Measurements from ENCODE around the gene CLK1.
"Not testable (repeated sequence)": the region's sequence is repeated elsewhere in the genome, so short reads cannot be mapped to it uniquely, and the experiment has no call there.

Gene CLK1

DNA sequence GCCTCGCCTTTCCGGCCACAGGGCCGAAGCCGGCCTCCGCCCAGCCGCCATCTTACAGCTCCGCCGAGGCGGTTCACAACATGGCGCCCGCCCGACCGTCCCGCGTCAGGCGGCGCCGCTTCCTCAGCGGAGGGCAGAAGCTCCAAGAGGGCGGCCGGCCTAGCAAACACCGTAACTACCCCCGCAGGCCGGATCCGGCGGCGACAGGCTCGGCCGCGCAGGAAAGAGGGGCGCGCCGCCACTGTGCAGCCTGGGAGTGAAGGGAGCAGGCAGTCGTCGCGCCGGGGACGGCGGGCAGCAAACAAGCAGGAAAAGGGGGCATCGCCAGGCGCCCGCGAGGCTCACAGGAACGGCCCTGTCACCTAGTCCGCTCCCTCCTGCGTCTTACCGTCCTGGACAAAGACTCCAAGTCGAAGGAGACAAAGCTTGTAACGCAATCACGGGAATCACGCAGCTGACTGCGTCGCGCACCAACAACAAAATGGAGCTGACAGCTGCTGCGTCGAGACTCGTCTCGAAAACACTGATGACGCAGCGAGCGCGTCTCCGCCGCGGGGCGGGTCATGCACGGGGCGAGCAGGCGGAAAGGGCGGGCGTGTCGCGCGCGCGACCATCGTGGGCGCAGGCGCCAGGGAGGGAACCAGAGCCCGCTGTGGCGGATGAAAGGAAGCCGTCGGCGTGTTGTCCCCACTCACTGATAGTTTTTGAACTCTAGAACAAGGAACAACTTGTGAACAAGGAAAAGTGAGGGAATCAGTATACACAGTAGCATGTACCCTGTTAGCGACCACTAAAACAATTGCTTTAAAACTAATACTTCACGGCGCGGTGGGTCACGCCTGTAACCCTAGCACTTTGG lies at the start of gene CLK1:
Gene CLK1, minus strand, starts transcription at position 483 of the 859 bp plus-strand sequence. CDS start 2,796 bp downstream, outside the sequence.
- peak; percentile 94 to 97 (median 94) for DNase-seq (ENCODE audit: low read depth in 3 of 3)

GRCh38 chr2:200913654-200914053 lies 49.2 kb upstream of the CLK1 start:
- DNase-seq (ENCODE audit: low read depth in 3 of 3), result no peak

- no peak for DNase-seq (ENCODE audit: low read depth in 3 of 3)
Observed at GRCh38 chr2:200909958-200910357, 45.5 kb upstream of the CLK1 start.

GRCh38 chr2:200905618-200906296 lies 41.3 kb upstream of the CLK1 start:
- peak; percentile 21 to 51 (median 21) for DNase-seq (ENCODE audit: low read depth in 3 of 3)

DNA sequence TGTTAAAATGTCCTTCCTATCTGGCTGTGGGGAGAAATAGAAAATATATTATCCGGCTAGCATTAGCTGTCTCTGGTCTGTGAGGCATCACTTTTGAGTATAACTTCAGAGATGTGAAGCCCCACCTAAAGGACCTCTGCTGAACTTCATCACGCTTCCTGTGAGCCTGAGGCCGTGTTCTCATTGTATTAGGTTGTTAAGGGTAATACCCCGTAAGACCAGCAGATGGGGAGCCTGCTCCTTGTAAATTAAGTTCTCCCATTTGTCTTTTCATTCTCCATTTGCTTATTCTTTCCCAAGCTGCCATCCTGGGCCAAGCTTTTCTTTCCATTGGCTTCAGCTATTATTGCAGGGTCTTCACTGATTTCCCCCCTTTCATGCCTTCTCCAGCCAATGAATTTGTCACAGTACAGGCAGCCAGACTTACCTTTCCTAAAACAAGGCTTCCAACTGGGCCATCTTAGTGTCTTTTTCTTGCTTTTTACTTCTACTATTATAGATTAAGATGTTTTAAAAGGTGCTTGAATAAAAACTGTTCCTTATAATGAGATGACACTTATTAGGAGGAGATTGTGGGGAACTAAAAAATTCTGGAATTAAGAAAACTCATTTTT lies 37.1 kb upstream of the CLK1 start:
- DNase-seq (ENCODE audit: low read depth in 3 of 3), result peak; percentile 38 to 54 (median 45)

DNA sequence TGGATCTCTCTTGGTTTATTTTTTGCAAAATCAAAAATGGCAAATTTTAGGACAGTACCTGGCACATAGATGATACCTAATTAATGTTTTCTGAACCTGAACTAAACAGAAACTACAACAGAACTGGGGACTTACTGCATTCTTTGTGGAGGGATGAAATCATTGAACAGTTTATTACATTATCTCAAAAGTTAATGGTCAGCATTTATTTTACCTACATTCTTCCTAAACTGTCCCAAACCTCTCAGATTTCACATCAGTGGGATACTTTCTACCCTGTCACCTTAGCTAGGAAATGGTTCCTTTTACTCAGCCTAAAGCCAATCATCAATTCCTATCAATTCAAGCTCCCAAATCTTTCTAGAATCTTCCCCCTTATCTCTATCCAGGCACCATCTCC lies 35.0 kb upstream of the CLK1 start:
- DNase-seq (ENCODE audit: low read depth in 3 of 3), result no peak

- DNase-seq (ENCODE audit: low read depth in 3 of 3), result peak; percentile 95 to 97 (median 96)
Observed at GRCh38 chr2:200888704-200889625, 24.5 kb upstream of the CLK1 start, which contains the start of the genes NIF3L1 and PPIL3. Gene NIF3L1, plus strand, starts transcription at chr2:200889371. Its CDS starts 2,573 bp downstream, at chr2:200891944. Gene PPIL3, minus strand, starts transcription at chr2:200889077. Its CDS starts 1,462 bp downstream, at chr2:200887615.

DNA sequence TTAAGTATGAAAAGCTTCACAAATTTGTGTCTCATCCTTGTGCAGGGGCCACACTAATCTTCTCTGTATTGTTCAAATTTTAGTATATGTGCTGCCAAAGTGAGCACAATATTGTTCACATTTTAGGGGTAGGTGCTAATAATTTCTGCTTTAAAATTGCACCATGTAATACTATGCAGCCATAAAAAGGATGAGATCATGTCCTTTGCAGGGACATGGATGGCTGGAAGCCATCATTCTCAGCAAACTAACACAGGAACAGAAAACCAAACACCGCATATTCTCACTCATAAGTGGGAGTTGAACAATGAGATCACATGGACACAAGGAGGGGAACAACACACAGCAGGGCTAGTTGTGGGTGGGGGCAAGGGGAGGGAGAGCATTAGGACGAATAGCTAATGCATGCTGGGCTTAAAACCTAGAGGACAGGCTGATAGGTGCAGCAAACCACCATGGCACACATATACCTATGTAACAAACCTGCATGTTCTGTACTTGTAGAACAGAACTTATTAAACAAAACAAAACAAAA lies 17.3 kb upstream of the CLK1 start:
- not testable (repeated sequence) for DNase-seq (ENCODE audit: low read depth in 3 of 3)

GRCh38 chr2:200878289-200878880 lies 13.9 kb upstream of the CLK1 start:
- DNase-seq (ENCODE audit: low read depth in 3 of 3), result no peak

- no peak for DNase-seq (ENCODE audit: low read depth in 3 of 3)
Observed at GRCh38 chr2:200877443-200877842, 13.0 kb upstream of the CLK1 start.

- no peak for DNase-seq (ENCODE audit: low read depth in 3 of 3)
Observed at GRCh38 chr2:200873560-200873959, 9.1 kb upstream of the CLK1 start.

- DNase-seq (ENCODE audit: low read depth in 3 of 3), result no peak
Observed at GRCh38 chr2:200871151-200871550, 6.7 kb upstream of the CLK1 start.

GRCh38 chr2:200869014-200869413 lies 4.6 kb upstream of the CLK1 start:
- DNase-seq (ENCODE audit: low read depth in 3 of 3), result no peak

GRCh38 chr2:200863782-200864175 lies 679 bp downstream of the CLK1 start:
- no peak for DNase-seq (ENCODE audit: low read depth in 3 of 3)

- DNase-seq (ENCODE audit: low read depth in 3 of 3), result peak; percentile 29 to 66 (median 48)
Observed at GRCh38 chr2:200862532-200863000, 1.9 kb downstream of the CLK1 start.

DNA sequence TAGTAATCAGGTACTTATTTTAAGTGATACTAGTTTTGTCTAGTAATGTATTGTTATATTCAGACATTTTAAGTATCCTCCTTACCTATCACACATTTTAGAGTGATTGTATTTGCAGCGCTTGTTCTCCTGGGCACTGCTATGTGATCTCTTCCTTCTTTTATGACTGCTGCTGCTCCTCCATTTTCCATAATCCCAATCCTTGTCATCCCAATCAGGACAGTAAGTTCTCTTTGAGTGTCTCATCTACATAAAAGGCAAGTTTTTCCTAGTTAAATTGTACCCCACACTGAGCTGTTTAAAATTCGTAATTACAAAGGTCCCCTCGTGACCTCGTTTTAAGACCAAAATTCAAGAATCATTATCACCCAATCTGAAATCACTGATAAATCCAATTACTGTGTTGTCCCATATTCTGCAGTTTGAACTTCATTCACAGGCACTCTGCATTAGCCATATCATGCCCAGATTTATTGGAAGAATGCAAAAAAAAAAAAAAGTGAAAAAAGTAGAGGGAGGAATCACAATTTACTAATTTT lies 2.8 kb downstream of the CLK1 start:
- DNase-seq (ENCODE audit: low read depth in 3 of 3), result no peak

GRCh38 chr2:200860092-200860795 lies 4.2 kb downstream of the CLK1 start:
- peak in 1 of 3 experiments; percentile 31 for DNase-seq (ENCODE audit: low read depth in 3 of 3)

- no peak for DNase-seq (ENCODE audit: low read depth in 3 of 3)
Observed at GRCh38 chr2:200856806-200857205, 7.7 kb downstream of the CLK1 start.

GRCh38 chr2:200852605-200853004 lies 11.9 kb downstream of the CLK1 start:
- DNase-seq (ENCODE audit: low read depth in 3 of 3), result no peak

All from stimulated activated CD4-positive, alpha-beta T cell treated with anti-CD3 and anti-CD28 coated beads, TNF-alpha, amount 100 ng/mL, for 24 hours (primary cell).